GM18951 (cell line): ENCODE data around the gene USP17L25.
"Not testable (repeated sequence)": the region's sequence is repeated elsewhere in the genome, so short reads cannot be mapped to it uniquely, and the experiment has no call there.

Experiments
- in situ Hi-C: fragments of 300-500 bp; cut with MboI; formaldehyde crosslinking; loops from one replicate; pipeline ENCODE4 v1.12.0; 2022; ENCODE audit warnings: low sequenced_read_pairs, mixed read lengths, inconsistent platforms; ENCODE audit not compliant: unreplicated experiment

USP17L25 gene

DNA sequence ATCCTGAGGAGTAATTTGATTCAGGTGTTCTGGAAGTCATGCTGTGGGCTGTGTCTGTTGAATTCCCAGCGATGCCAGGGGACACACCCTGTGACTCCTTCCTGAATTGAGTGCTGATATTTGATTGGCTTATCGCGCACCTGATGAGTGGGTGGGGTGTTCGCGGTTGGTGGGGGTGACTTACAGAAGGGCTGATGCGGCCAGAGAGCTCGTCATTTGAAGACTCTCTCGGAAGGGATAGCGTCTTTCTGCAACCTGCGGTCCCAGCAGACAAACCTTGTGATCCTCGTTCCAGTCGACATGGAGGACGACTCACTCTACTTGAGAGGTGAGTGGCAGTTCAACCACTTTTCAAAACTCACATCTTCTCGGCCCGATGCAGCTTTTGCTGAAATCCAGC lies at the start of gene USP17L25:
Gene USP17L25, plus strand, starts transcription at position 301 of the 400 bp plus-strand sequence. Its CDS starts 0 bp downstream, at position 301.
- in situ Hi-C loops: not testable (repeated sequence)

GRCh38 chr4:9324191-9324590 lies 5.5 kb upstream of the USP17L25 start:
- in situ Hi-C loops: not testable (repeated sequence)

DNA sequence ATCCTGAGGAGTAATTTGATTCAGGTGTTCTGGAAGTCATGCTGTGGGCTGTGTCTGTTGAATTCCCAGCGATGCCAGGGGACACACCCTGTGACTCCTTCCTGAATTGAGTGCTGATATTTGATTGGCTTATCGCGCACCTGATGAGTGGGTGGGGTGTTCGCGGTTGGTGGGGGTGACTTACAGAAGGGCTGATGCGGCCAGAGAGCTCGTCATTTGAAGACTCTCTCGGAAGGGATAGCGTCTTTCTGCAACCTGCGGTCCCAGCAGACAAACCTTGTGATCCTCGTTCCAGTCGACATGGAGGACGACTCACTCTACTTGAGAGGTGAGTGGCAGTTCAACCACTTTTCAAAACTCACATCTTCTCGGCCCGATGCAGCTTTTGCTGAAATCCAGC lies 4.8 kb upstream of the USP17L25 start, which contains the start of gene USP17L24:
Gene USP17L24, plus strand, starts transcription at position 301 of the 400 bp plus-strand sequence. Its CDS starts 0 bp downstream, at position 301.
- in situ Hi-C loops: not testable (repeated sequence)

GRCh38 chr4:9334358-9334757 lies 4.6 kb downstream of the USP17L25 start, which contains the start of gene USP17L26:
Gene USP17L26 (plus strand): TSS chr4:9334658. CDS start chr4:9334658, 0 bp downstream.
- in situ Hi-C loops: not testable (repeated sequence)

- in situ Hi-C loops: not testable (repeated sequence)
These were observed 9.4 kb downstream of the USP17L25 start, which contains the start of gene USP17L5 for GRCh38 chr4:9339103-9339502. Gene USP17L5 (plus strand): TSS chr4:9339403. CDS start chr4:9339403, 0 bp downstream.

DNA sequence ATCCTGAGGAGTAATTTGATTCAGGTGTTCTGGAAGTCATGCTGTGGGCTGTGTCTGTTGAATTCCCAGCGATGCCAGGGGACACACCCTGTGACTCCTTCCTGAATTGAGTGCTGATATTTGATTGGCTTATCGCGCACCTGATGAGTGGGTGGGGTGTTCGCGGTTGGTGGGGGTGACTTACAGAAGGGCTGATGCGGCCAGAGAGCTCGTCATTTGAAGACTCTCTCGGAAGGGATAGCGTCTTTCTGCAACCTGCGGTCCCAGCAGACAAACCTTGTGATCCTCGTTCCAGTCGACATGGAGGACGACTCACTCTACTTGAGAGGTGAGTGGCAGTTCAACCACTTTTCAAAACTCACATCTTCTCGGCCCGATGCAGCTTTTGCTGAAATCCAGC lies 14.1 kb downstream of the USP17L25 start, which contains the start of gene USP17L27:
Gene USP17L27, plus strand, starts transcription at position 301 of the 400 bp plus-strand sequence. Its CDS starts 0 bp downstream, at position 301.
- in situ Hi-C loops: not testable (repeated sequence)

DNA sequence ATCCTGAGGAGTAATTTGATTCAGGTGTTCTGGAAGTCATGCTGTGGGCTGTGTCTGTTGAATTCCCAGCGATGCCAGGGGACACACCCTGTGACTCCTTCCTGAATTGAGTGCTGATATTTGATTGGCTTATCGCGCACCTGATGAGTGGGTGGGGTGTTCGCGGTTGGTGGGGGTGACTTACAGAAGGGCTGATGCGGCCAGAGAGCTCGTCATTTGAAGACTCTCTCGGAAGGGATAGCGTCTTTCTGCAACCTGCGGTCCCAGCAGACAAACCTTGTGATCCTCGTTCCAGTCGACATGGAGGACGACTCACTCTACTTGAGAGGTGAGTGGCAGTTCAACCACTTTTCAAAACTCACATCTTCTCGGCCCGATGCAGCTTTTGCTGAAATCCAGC lies 18.9 kb downstream of the USP17L25 start, which contains the start of gene USP17L28:
Gene USP17L28, plus strand, starts transcription at position 301 of the 400 bp plus-strand sequence. Its CDS starts 0 bp downstream, at position 301.
- in situ Hi-C loops: not testable (repeated sequence)

- in situ Hi-C loops: not testable (repeated sequence)
These were observed 21.2 kb downstream of the USP17L25 start for GRCh38 chr4:9350866-9351265.

GRCh38 chr4:9353338-9353737 lies 23.6 kb downstream of the USP17L25 start, which contains the start of gene USP17L29:
Gene USP17L29 (plus strand): TSS chr4:9353638. CDS start chr4:9353638, 0 bp downstream.
- in situ Hi-C loops: not testable (repeated sequence)

DNA sequence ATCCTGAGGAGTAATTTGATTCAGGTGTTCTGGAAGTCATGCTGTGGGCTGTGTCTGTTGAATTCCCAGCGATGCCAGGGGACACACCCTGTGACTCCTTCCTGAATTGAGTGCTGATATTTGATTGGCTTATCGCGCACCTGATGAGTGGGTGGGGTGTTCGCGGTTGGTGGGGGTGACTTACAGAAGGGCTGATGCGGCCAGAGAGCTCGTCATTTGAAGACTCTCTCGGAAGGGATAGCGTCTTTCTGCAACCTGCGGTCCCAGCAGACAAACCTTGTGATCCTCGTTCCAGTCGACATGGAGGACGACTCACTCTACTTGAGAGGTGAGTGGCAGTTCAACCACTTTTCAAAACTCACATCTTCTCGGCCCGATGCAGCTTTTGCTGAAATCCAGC lies 33.1 kb downstream of the USP17L25 start, which contains the start of gene USP17L30:
Gene USP17L30, plus strand, starts transcription at position 301 of the 400 bp plus-strand sequence. Its CDS starts 0 bp downstream, at position 301.
- in situ Hi-C loops: not testable (repeated sequence)

DNA sequence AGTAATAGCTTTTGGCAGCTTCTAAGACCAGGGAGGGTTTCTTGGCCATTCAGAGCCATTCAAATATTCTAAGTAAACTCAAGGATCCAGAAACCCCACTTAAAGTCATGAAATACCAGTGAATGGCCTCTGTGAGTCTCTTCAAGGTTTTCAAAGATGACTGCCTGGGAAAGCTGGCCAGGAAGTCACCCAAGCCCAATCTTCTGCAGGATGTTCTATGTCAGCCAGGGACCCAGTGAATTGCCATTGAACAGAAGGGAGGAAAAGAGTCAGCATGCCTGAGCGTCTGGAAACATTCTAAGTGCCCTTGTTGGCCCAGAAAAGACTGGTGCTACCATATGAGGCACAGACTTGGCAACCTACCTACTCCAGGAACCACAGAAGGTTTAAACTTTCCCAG lies 50.2 kb downstream of the USP17L25 start:
- in situ Hi-C loops: loop anchor here (25.0 kb wide), 1 partner anchor 118 kb away; the partner anchor contains the start of genes USP17L19, USP17L20, USP17L21 and USP17L22
